ENCODE results near the gene THADA. TPM values are rescaled to one million over a fixed set of nuclear protein-coding genes. Genes with fewer than 3 reads are reported as not detected.

Gene THADA
- total RNA-seq, 1 donor from 2014 or later, result 51.4 TPM

- Mint-ChIP-seq H3K4me1 (no peaks in the 10 kb centered on the region), H3K27ac (no peak overlapping the region), H3K9me3 (no peaks in the 10 kb centered on the region), H3K27me3 (no peaks in the 10 kb centered on the region), H3K4me3 (no peak overlapping the region), H3K36me3 (ENCODE audit: low read depth) (peaks cover 38% of the 10 kb centered on the region)
- no peak for ATAC-seq (ENCODE audit: low read depth)
- intact Hi-C loops (cut with micrococcal nuclease), result no loop called here
- ChIA-PET CTCF (no interaction called here), POLR2A (no interaction called here)
- DNase-seq, result no peak
- TF ChIP-seq CTCF (IDR thresholded peaks at IDR 0.05), result no peak
Measured at GRCh38 chr2:43258547-43259156, 337.2 kb downstream of the THADA start.

- Mint-ChIP-seq H3K27ac (no peak overlapping the region), H3K27me3 (no peaks in the 10 kb centered on the region), H3K4me3 (no peak overlapping the region), H3K9me3 (no peaks in the 10 kb centered on the region), H3K4me1 (no peaks in the 10 kb centered on the region), H3K36me3 (ENCODE audit: low read depth) (peaks cover 32% of the 10 kb centered on the region)
- ATAC-seq (ENCODE audit: low read depth) (no peak), DNase-seq (no peak)
- POLR2A ChIA-PET, result no interaction called here
- intact Hi-C loops (cut with micrococcal nuclease), result no loop called here
- CTCF ChIA-PET, result no interaction called here
- TF ChIP-seq CTCF (IDR thresholded peaks at IDR 0.05), result no peak
Measured at GRCh38 chr2:43255296-43255910, 340.4 kb downstream of the THADA start.

- CTCF ChIA-PET, result no interaction called here
- intact Hi-C loops (cut with micrococcal nuclease), result no loop called here
Measured at GRCh38 chr2:43254331-43254730, 341.5 kb downstream of the THADA start.

GRCh38 chr2:43251171-43251731, 344.6 kb downstream of the THADA start:
- CTCF ChIA-PET, result interaction anchor here (0.7 kb wide), 1 partner anchor 22 kb away, joined by 3 read pairs; no protein-coding TSS in a partner anchor
- intact Hi-C loops (cut with micrococcal nuclease), result no loop called here
- DNase-seq, result no peak
- H3K27ac Mint-ChIP-seq, result no peak overlapping the region
- POLR2A ChIA-PET, result no interaction called here
- TF ChIP-seq CTCF (IDR thresholded peaks at IDR 0.05), result no peak
- H3K9me3 Mint-ChIP-seq, result no peaks in the 10 kb centered on the region
- no peak for ATAC-seq (ENCODE audit: low read depth)
- no peak overlapping the region for H3K4me3 Mint-ChIP-seq
- H3K27me3 Mint-ChIP-seq, result no peaks in the 10 kb centered on the region
- peaks cover 38% of the 10 kb centered on the region for H3K36me3 Mint-ChIP-seq (ENCODE audit: low read depth)
- H3K4me1 Mint-ChIP-seq, result no peaks in the 10 kb centered on the region

More at GRCh38 chr2:43254331-43254730, 341.5 kb downstream of the THADA start:
- Mint-ChIP-seq H3K36me3 (ENCODE audit: low read depth) (peaks cover 39% of the 10 kb centered on the region), H3K4me3 (no peak overlapping the region), H3K27ac (peak overlapping the region; percentile 6), H3K27me3 (no peaks in the 10 kb centered on the region), H3K9me3 (no peaks in the 10 kb centered on the region), H3K4me1 (no peaks in the 10 kb centered on the region)
- TF ChIP-seq CTCF (IDR thresholded peaks at IDR 0.05), result no peak
- ATAC-seq (ENCODE audit: low read depth), result no peak
- no peak for DNase-seq
- POLR2A ChIA-PET, result interaction anchor here (1.0 kb wide), 1 partner anchor 14 kb away, joined by 3 read pairs; no protein-coding TSS in a partner anchor

GRCh38 chr2:43250015-43250414, 345.8 kb downstream of the THADA start:
- H3K36me3 Mint-ChIP-seq (ENCODE audit: low read depth), result peaks cover 38% of the 10 kb centered on the region
- intact Hi-C loops (cut with micrococcal nuclease), result no loop called here
- no peak for ATAC-seq (ENCODE audit: low read depth)
- POLR2A ChIA-PET, result interaction anchor here (0.6 kb wide), 1 partner anchor 302 kb away, joined by 3 read pairs; no protein-coding TSS in a partner anchor
- no peaks in the 10 kb centered on the region for H3K27me3 Mint-ChIP-seq
- no peak for DNase-seq
- no peaks in the 10 kb centered on the region for H3K9me3 Mint-ChIP-seq
- no peak overlapping the region for H3K4me3 Mint-ChIP-seq
- TF ChIP-seq CTCF (IDR thresholded peaks at IDR 0.05), result no peak
- CTCF ChIA-PET, result no interaction called here
- H3K4me1 Mint-ChIP-seq, result no peaks in the 10 kb centered on the region
- H3K27ac Mint-ChIP-seq, result no peak overlapping the region

Measured in activated B cell treated with CpG ODN at 0.5 μM for 24 hours (primary cell).